ENCODE results near the gene IFIT1B. TPM values are rescaled to one million over a fixed set of nuclear protein-coding genes. Genes with fewer than 3 reads are reported as not detected.

Gene IFIT1B
- total and polyA plus RNA-seq, 8 donors = 0.20 to 0.92 (median 0.47) TPM; not detected in 2

- no peak for TF ChIP-seq CTCF (IDR thresholded peaks at IDR 0.05)
- Histone ChIP-seq H3K36me3 (no peaks in the 10 kb centered on the region), H3K9me3 (no peaks in the 10 kb centered on the region), H3K4me1 (no peaks in the 10 kb centered on the region), H3K27me3 (no peaks in the 10 kb centered on the region), H3K27ac (no peak overlapping the region), H3K4me3 (no peak overlapping the region)
- intact Hi-C loops (cut with DNase I) = loop anchor here in 1 of 2 donors (5.0 kb wide), 1 partner anchor 135 kb away; no protein-coding TSS in a partner anchor
- ATAC-seq (no peak), DNase-seq (no peak)
Observed at GRCh38 chr10:89427629-89428028, 49.8 kb downstream of the IFIT1B start.

- ATAC-seq = no peak
- no peaks in the 10 kb centered on the region for H3K4me1 ChIP-seq
- no peak overlapping the region for H3K27ac ChIP-seq
- no peak for TF ChIP-seq CTCF (IDR thresholded peaks at IDR 0.05)
- no peaks in the 10 kb centered on the region for H3K36me3 ChIP-seq
- H3K9me3 ChIP-seq = no peaks in the 10 kb centered on the region
- no peak overlapping the region for H3K4me3 ChIP-seq
- no peaks in the 10 kb centered on the region for H3K27me3 ChIP-seq
- intact Hi-C loops (cut with DNase I) = loop anchor here in 1 of 2 donors (5.0 kb wide), 1 partner anchor 133 kb away; no protein-coding TSS in a partner anchor
- no peak for DNase-seq
Observed at GRCh38 chr10:89428877-89429276, 51.0 kb downstream of the IFIT1B start.

GRCh38 chr10:89431977-89432376, 54.1 kb downstream of the IFIT1B start:
- H3K27me3 ChIP-seq = no peaks in the 10 kb centered on the region
- intact Hi-C loops (cut with DNase I) = no loop called here
- no peaks in the 10 kb centered on the region for H3K4me1 ChIP-seq
- ATAC-seq = peak; percentile 89
- H3K4me3 ChIP-seq = no peak overlapping the region
- H3K36me3 ChIP-seq = no peaks in the 10 kb centered on the region
- TF ChIP-seq CTCF (IDR thresholded peaks at IDR 0.05) = no peak
- DNase-seq = peak in 1 of 4 donors; percentile 31
- peak overlapping the region; percentile 25 to 77 for H3K27ac ChIP-seq
- H3K9me3 ChIP-seq = no peaks in the 10 kb centered on the region

Other genes starting within 250 kb of the IFIT1B start
- gene CH25H, start 170.7 kb upstream of the IFIT1B start, total RNA-seq = 10 to 100 TPM in 1 of 2 donors, 1 to 10 TPM in 1; 9.8 to 14.7 TPM
- gene CH25H, start 170.7 kb upstream of the IFIT1B start, polyA plus RNA-seq (ENCODE audit: insufficient read length in 6 of 6) = under 1 TPM; 0.10 to 0.31 (median 0.19) TPM
- gene LIPA, start 126.3 kb upstream of the IFIT1B start, total RNA-seq = 100 to 1,000 TPM; 117 to 137 TPM
- gene LIPA, start 126.3 kb upstream of the IFIT1B start, polyA plus RNA-seq (ENCODE audit: insufficient read length in 6 of 6) = 10 to 100 TPM; 58.0 to 65.4 (median 61.8) TPM
- 10 to 100 TPM; 18.7 to 26.1 TPM for gene IFIT2, start 76.0 kb upstream of the IFIT1B start, total RNA-seq
- gene IFIT2, start 76.0 kb upstream of the IFIT1B start, polyA plus RNA-seq (ENCODE audit: insufficient read length in 6 of 6) = 10 to 100 TPM in 5 of 6 donors, 1 to 10 TPM in 1; 9.4 to 16.4 (median 13.7) TPM
- 10 to 100 TPM; 36.2 to 48.9 TPM for gene IFIT3, start 50.1 kb upstream of the IFIT1B start, total RNA-seq
- 10 to 100 TPM; 12.4 to 16.9 (median 13.5) TPM for gene IFIT3, start 50.1 kb upstream of the IFIT1B start, polyA plus RNA-seq (ENCODE audit: insufficient read length in 6 of 6)
- 10 to 100 TPM; 30.7 to 34.8 TPM for gene IFIT1, start 14.6 kb downstream of the IFIT1B start, total RNA-seq
- 10 to 100 TPM; 12.6 to 23.5 (median 19.3) TPM for gene IFIT1, start 14.6 kb downstream of the IFIT1B start, polyA plus RNA-seq (ENCODE audit: insufficient read length in 6 of 6)
- gene IFIT5, start 36.5 kb downstream of the IFIT1B start, total RNA-seq = 10 to 100 TPM; 21.4 to 26.3 TPM
- gene IFIT5, start 36.5 kb downstream of the IFIT1B start, polyA plus RNA-seq (ENCODE audit: insufficient read length in 6 of 6) = 10 to 100 TPM; 14.0 to 20.0 (median 17.8) TPM
- 1 to 10 TPM; 1.5 to 6.3 TPM for gene SLC16A12, start 157.5 kb downstream of the IFIT1B start, total RNA-seq
- 1 to 10 TPM in 3 of 6 donors, under 1 TPM in 3; 0.90 to 1.7 (median 1.1) TPM for gene SLC16A12, start 157.5 kb downstream of the IFIT1B start, polyA plus RNA-seq (ENCODE audit: insufficient read length in 6 of 6)